OCI-LY1 (cell line): ENCODE measurements around the gene GRAP2.

Experiments
- H2AFZ ChIP-seq: fragments of 200-600 bp; sonication (generic), shearing (Covaris generic); 2 replicates; pipeline ENCODE4 v1.6.0; 2014; ENCODE audit warnings: antibody characterized with exemption, mild to moderate bottlenecking, low read length
- H3F3A ChIP-seq: fragments of 200-600 bp; sonication (generic), shearing (Covaris generic); 2 replicates; pipeline ENCODE4 v1.6.0; 2014; ENCODE audit warnings: mild to moderate bottlenecking, antibody characterized with exemption, low read length, moderate library complexity; ENCODE audit not compliant: insufficient read depth
- H3K27ac ChIP-seq: fragments of 200-600 bp; sonication (generic); 2 replicates; pipeline ENCODE4 v1.5.1; 2014; ENCODE audit warnings: low read length, mixed run types, mild to moderate bottlenecking, low read depth; ENCODE audit not compliant: poor library complexity, severe bottlenecking
- H3K27me3 ChIP-seq: fragments of 200-600 bp; sonication (generic); 2 replicates; pipeline ENCODE4 v1.6.0; 2014; ENCODE audit warnings: antibody characterized with exemption, mild to moderate bottlenecking, low read length, moderate library complexity; ENCODE audit not compliant: insufficient read depth
- H3K36me3 ChIP-seq: fragments of 200-600 bp; sonication (generic); 2 replicates; pipeline ENCODE4 v1.6.1; 2014; ENCODE audit warnings: mild to moderate bottlenecking, antibody characterized with exemption, low read length, moderate library complexity, mixed read lengths; ENCODE audit not compliant: insufficient read depth
- H3K4me1 ChIP-seq: fragments of 200-600 bp; sonication (generic); 2 replicates; pipeline ENCODE4 v1.5.1; 2014; ENCODE audit warnings: mild to moderate bottlenecking, low read length, moderate library complexity; ENCODE audit not compliant: insufficient read depth, severe bottlenecking
- H3K4me2 ChIP-seq: fragments of 200-600 bp; sonication (generic), shearing (Covaris generic); 2 replicates; pipeline ENCODE4 v1.6.1; 2014; ENCODE audit warnings: low read length
- H3K4me3 ChIP-seq: fragments of 200-600 bp; sonication (generic); 2 replicates; pipeline ENCODE4 v1.5.1; 2014; ENCODE audit warnings: low read length, low read depth, mild to moderate bottlenecking, mixed read lengths; ENCODE audit not compliant: poor library complexity, severe bottlenecking
- H3K79me2 ChIP-seq: fragments of 200-600 bp; shearing (Covaris generic); 2 replicates; pipeline ENCODE4 v1.6.1; 2016; ENCODE audit warnings: mixed run types, low read length, mixed read lengths; ENCODE audit not compliant: insufficient read depth
- H3K9ac ChIP-seq: fragments of 200-600 bp; sonication (generic), shearing (Covaris generic); 2 replicates; pipeline ENCODE4 v1.6.1; 2014; ENCODE audit warnings: mild to moderate bottlenecking, low read length, mixed read lengths
- H3K9me2 ChIP-seq: fragments of 200-600 bp; sonication (generic), shearing (Covaris generic); 2 replicates; pipeline ENCODE4 v1.6.1; 2014; ENCODE audit warnings: low read depth, mild to moderate bottlenecking, low read length, mixed read lengths
- H3K9me3 ChIP-seq: fragments of 200-600 bp; shearing (Covaris generic); 2 replicates; pipeline ENCODE4 v1.6.1; 2014; ENCODE audit warnings: low read length, mixed read lengths
- H4K20me1 ChIP-seq: fragments of 200-600 bp; sonication (generic), shearing (Covaris generic); 2 replicates; pipeline ENCODE4 v1.6.0; 2016; ENCODE audit warnings: mild to moderate bottlenecking, low read length; ENCODE audit not compliant: insufficient read depth
- CTCF ChIP-seq: fragments of 200-600 bp; sonication (generic), shearing (Covaris generic); IDR thresholded peaks from 2 replicates; pipeline ENCODE4 v1.5.1; 2017; ENCODE audit warnings: mild to moderate bottlenecking, antibody characterized with exemption, low read length, moderate library complexity, mixed read lengths
- EZH2 ChIP-seq: fragments of 200-600 bp; sonication (generic), shearing (Covaris generic); IDR thresholded peaks from 2 replicates; pipeline ENCODE4 v1.8.0; 2017; ENCODE audit warnings: borderline replicate concordance, mixed run types, mild to moderate bottlenecking, antibody characterized with exemption, low read length, moderate library complexity, mixed read lengths

Gene GRAP2

DNA sequence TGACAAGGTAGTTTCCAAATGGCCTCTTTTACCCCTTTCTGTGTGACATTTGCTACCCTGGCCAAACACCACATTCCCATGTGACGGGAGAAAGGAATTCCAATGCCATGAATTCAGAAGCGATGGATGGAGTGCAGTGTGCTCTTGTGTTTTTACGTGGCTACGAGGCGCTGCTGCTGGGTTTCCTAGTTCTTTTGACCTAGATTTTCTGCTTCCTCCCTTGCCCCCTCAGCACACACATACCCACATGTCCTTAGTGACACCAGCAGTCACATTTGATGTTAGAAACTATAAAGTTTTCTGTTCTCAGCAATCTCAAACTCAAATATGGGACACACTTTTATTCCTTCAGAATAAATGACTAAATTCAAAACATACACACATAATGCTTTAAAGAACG lies 51.5 kb downstream of the GRAP2 start:
- TF ChIP-seq EZH2, result no peak
- TF ChIP-seq CTCF, result no peak
- no peaks in the 10 kb centered on the region for H3K9me3 ChIP-seq
- no peaks in the 10 kb centered on the region for H3F3A ChIP-seq
- no peak overlapping the region for H3K9ac ChIP-seq
- no peak overlapping the region for H3K4me2 ChIP-seq
- H3K79me2 ChIP-seq, result no peaks in the 10 kb centered on the region
- H3K4me3 ChIP-seq, result no peak overlapping the region
- H3K36me3 ChIP-seq, result no peaks in the 10 kb centered on the region
- H4K20me1 ChIP-seq, result no peaks in the 10 kb centered on the region
- H2AFZ ChIP-seq, result no peak overlapping the region
- H3K9me2 ChIP-seq, result no peaks in the 10 kb centered on the region
- no peak overlapping the region for H3K27ac ChIP-seq
- H3K4me1 ChIP-seq, result no peaks in the 10 kb centered on the region
- no peaks in the 10 kb centered on the region for H3K27me3 ChIP-seq

DNA sequence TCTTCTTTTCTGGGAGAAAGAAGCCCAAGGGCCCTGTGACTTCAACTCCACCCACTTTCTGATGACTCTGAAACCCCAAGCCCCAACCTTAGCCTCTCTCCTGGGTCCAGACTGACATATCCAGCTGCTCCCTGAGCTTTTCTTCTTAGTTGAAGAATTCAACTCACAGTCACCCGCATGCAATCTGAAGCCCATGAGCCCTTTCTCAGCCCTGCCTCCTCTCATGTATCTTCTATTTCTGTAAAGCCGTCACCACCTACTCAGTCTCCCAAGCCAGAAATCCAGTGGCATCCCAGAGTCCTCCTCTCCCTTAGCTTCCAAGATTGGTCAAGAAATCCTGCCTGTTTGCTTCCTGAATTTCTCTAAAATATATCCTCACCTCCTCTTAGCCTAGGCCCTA lies 52.2 kb downstream of the GRAP2 start:
- Histone ChIP-seq H3K9ac (no peak overlapping the region), H3K9me2 (no peaks in the 10 kb centered on the region), H4K20me1 (no peaks in the 10 kb centered on the region), H3K9me3 (no peaks in the 10 kb centered on the region), H3K27ac (no peak overlapping the region), H3K36me3 (no peaks in the 10 kb centered on the region), H3K4me1 (no peaks in the 10 kb centered on the region), H3K27me3 (no peaks in the 10 kb centered on the region), H3K4me2 (no peak overlapping the region), H2AFZ (no peak overlapping the region), H3K79me2 (no peaks in the 10 kb centered on the region), H3K4me3 (no peak overlapping the region), H3F3A (no peaks in the 10 kb centered on the region)
- TF ChIP-seq CTCF (no peak), EZH2 (no peak)

DNA sequence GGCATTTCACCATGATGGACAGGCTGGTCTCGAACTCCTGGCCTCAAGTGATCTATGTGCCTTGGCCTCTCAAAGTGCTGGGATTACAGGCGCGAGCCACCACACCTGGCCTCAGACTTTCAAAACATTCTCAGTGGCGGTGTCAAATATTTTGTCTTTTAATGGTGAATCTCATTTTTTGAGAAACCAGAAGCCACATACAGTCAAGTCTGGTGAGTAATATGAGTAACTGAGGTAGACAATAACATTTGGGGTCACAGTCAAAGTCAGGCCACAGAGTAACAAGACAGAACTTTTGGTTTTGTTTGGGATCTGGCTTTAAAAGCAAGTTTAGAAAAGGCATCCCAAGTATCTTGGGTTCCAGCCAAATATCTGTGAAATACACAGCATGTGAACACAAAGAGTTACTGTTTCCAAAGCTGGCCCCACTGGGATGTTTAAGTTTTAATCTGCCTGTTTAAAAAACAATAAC lies 53.7 kb downstream of the GRAP2 start:
- no peak overlapping the region for H3K27ac ChIP-seq
- no peaks in the 10 kb centered on the region for H3K9me3 ChIP-seq
- no peak for TF ChIP-seq EZH2
- no peak for TF ChIP-seq CTCF
- no peak overlapping the region for H3K4me2 ChIP-seq
- no peak overlapping the region for H3K9ac ChIP-seq
- H3K79me2 ChIP-seq, result no peaks in the 10 kb centered on the region
- no peaks in the 10 kb centered on the region for H4K20me1 ChIP-seq
- H3K27me3 ChIP-seq, result no peaks in the 10 kb centered on the region
- no peaks in the 10 kb centered on the region for H3K9me2 ChIP-seq
- H3K4me1 ChIP-seq, result no peaks in the 10 kb centered on the region
- no peaks in the 10 kb centered on the region for H3K36me3 ChIP-seq
- H3K4me3 ChIP-seq, result no peak overlapping the region
- H2AFZ ChIP-seq, result no peak overlapping the region
- no peaks in the 10 kb centered on the region for H3F3A ChIP-seq
